Thoracic aorta (tissue), 2 donors: ENCODE results near the gene GALNT9. TPM values are rescaled to one million over a fixed set of nuclear protein-coding genes. Genes with fewer than 3 reads are reported as not detected.

ENCODE experiments used
- ATAC-seq: fragments of 150-250 bp; one replicate; pipeline ENCODE4 v1.8.0; 2017; ENCODE audit warnings: low read depth; ENCODE audit not compliant: insufficient number of reproducible peaks, low FRiP score
- DNase-seq: peaks from one replicate; pipeline ENCODE4 v3.0.0-alpha.2; 2020; ENCODE audit warnings: low spot score
- H3K27ac ChIP-seq, 2 donors: fragments of 200-600 bp; sonication (generic); 1 replicate in 1 of 2; 2 replicates in 1 of 2; pipeline ENCODE4 v1.5.1; 2016; ENCODE audit warnings: mild to moderate bottlenecking in 2 of 2, moderate library complexity in 2 of 2
- H3K27me3 ChIP-seq: fragments of 200-600 bp; sonication (generic); replicated peaks from 2 replicates; pipeline ENCODE4 v1.6.0; 2016; ENCODE audit warnings: mild to moderate bottlenecking; ENCODE audit not compliant: insufficient read depth
- H3K36me3 ChIP-seq: fragments of 200-600 bp; sonication (generic); one replicate; pipeline ENCODE4 v1.5.1; 2016
- H3K4me1 ChIP-seq, 2 donors: fragments of 200-600 bp; sonication (generic); 1 replicate in 1 of 2; 2 replicates in 1 of 2; pipeline versions ENCODE4 v1.5.1 to v1.6.0; 2016; ENCODE audit warnings: low read depth in 2 of 2, mild to moderate bottlenecking in 1 of 2; ENCODE audit not compliant: control insufficient read depth in 1 of 2
- H3K4me3 ChIP-seq: fragments of 200-600 bp; sonication (generic); 2 replicates; pipeline ENCODE4 v1.5.1; 2016; ENCODE audit warnings: mild to moderate bottlenecking
- H3K9me3 ChIP-seq: fragments of 200-600 bp; sonication (generic); 2 replicates; pipeline ENCODE4 v1.5.1; 2016
- CTCF ChIP-seq: fragments of 200-600 bp; sonication (generic); IDR thresholded peaks from one replicate; pipeline ENCODE4 v1.5.1; 2019; ENCODE audit warnings: antibody characterized with exemption
- total RNA-seq, 2 donors: library from RNA; depleted of rRNA; stranded (reverse); fragments of >200 nt; gene quantifications; one replicate each; pipeline versions ENCODE4 v1.1.0 to v1.2.3, GENCODE V29; 2016

Gene GALNT9
- total RNA-seq, 2 donors from 2014 or later = 1.7 TPM; not detected in 1

DNA sequence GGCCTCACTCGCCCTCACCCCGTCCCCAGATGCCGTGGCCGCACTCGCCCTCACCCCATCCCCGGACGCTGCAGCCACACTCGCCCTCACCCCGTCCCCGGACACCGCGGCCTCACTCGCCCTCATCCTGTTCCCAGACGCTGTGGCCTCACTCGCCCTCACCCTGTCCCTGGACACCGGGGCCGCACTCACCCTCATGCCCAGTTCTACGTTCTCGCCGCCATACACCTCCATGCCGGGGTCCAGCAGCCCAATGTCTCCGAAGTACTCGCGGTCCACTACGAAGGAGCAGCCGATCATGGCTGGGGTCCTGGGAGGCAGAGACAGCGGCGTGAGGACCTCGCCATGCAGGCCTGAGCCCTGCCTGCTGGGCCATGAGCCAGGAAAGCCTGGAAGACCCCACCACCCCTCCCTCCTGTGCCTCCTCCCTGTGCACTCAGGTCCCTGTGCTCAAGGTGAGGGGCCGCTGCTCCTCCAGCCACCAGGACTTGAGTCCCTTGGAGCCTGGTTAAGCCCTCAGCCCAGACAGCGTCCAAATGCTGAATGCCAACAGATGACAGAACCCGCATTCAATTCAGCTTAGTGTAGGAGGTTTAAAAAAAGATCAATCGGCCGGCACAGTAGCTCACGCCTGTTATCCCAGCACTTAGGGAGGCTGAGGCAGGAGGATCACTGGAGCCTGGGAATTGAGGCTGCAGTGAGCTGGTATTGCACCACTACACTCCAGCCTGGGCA is 81.5 kb downstream of the GALNT9 start:
- no peaks in the 10 kb centered on the region for H3K9me3 ChIP-seq
- H3K27ac ChIP-seq = no peak overlapping the region
- TF ChIP-seq CTCF = no peak
- H3K4me3 ChIP-seq = no peak overlapping the region
- no peak for ATAC-seq
- H3K27me3 ChIP-seq = no peaks in the 10 kb centered on the region
- no peak for DNase-seq
- no peaks in the 10 kb centered on the region for H3K36me3 ChIP-seq
- H3K4me1 ChIP-seq = no peaks in the 10 kb centered on the region

- ATAC-seq = no peak
- H3K9me3 ChIP-seq = no peaks in the 10 kb centered on the region
- H3K36me3 ChIP-seq = no peaks in the 10 kb centered on the region
- TF ChIP-seq CTCF = no peak
- no peak for DNase-seq
- H3K27me3 ChIP-seq = no peaks in the 10 kb centered on the region
- H3K27ac ChIP-seq = no peak overlapping the region
- no peaks in the 10 kb centered on the region for H3K4me1 ChIP-seq
- no peak overlapping the region for H3K4me3 ChIP-seq
These were observed 82.2 kb downstream of the GALNT9 start for GRCh38 chr12:132246997-132247717.

DNA sequence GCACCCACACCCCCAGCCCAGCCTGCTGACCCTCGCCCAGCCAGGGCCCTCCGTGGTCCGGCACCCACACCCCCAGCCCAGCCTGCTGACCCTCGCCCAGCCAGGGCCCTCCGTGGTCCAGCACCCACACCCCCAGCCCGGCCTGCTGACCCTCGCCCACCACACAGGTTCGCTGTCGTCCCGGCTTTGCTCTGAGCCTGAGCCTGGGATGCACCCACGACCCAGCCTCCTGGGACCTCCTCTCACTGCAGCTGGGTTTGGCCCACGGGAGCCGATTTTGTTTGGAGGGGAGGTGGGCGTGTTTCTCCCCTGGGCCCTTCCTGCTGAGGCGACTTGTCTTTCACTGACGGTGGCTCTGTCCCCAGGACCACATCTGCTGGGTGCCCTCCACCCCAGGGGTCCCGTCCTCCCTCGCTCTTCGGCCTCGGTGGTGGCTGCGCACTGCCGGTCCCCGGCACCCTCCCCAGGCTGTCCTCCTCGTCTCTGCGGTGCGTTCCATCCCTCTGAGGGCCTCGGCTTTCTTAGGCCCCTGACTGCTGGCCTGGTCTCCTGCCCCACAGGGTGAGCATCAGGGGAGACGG is 83.8 kb downstream of the GALNT9 start:
- Histone ChIP-seq H3K36me3 (no peaks in the 10 kb centered on the region), H3K27me3 (no peaks in the 10 kb centered on the region), H3K4me1 (no peaks in the 10 kb centered on the region), H3K9me3 (no peaks in the 10 kb centered on the region), H3K27ac (no peak overlapping the region), H3K4me3 (no peak overlapping the region)
- no peak for ATAC-seq
- DNase-seq = no peak
- TF ChIP-seq CTCF = no peak

GRCh38 chr12:132244724-132245295 is 84.6 kb downstream of the GALNT9 start:
- no peaks in the 10 kb centered on the region for H3K4me1 ChIP-seq
- TF ChIP-seq CTCF = no peak
- no peak for DNase-seq
- no peaks in the 10 kb centered on the region for H3K36me3 ChIP-seq
- no peaks in the 10 kb centered on the region for H3K9me3 ChIP-seq
- H3K27me3 ChIP-seq = no peaks in the 10 kb centered on the region
- ATAC-seq = no peak
- H3K27ac ChIP-seq = no peak overlapping the region
- H3K4me3 ChIP-seq = no peak overlapping the region
